GM12878 (cell line): ENCODE results near the gene SVOP. TPM values are rescaled to one million over a fixed set of nuclear protein-coding genes. Genes with fewer than 3 reads are reported as not detected.

Experiments used
- ATAC-seq: fragments of 200-7000 bp; cut with Tn5 transposase; 3 replicates; pipeline ENCODE4 v1.9.1; 2020; ENCODE audit warnings: mild to moderate bottlenecking, moderate library complexity
- BruUV-seq: library from RNA; stranded (reverse); fragments of 400-500 nt; replicated peaks from 2 replicates; lab custom pipeline; 2021; lab: Mats Ljungman, UMichigan
- CTCF ChIA-PET: fragments of 300-600 bp; sonication (Branson Sonifier 250); formaldehyde crosslinking; extraction: SDS; loops from one replicate; lab custom pipeline; 2021; ENCODE audit warnings: inconsistent platforms; lab: Yijun Ruan, JAX
- POLR2A ChIA-PET: fragments of 350-600 bp; formaldehyde crosslinking; extraction: SDS; loops from one replicate; lab custom pipeline; 2021; ENCODE audit warnings: inconsistent platforms; lab: Charles Lee
- RAD21 ChIA-PET: fragments of 300-600 bp; sonication (Branson Sonifier 250); formaldehyde crosslinking; loops from one replicate; lab custom pipeline; 2023; ENCODE audit warnings: antibody characterized with exemption; ENCODE audit not compliant: unreplicated experiment; lab: Charles Lee
- SMC1A ChIA-PET: fragments of 300-600 bp; sonication (Branson Sonifier 250); formaldehyde crosslinking; loops from one replicate; lab custom pipeline; 2023; ENCODE audit not compliant: unreplicated experiment, uncharacterized antibody; lab: Charles Lee
- DNase-seq: peaks from one replicate; pipeline ENCODE4 v3.0.0-alpha.2; 2011; ENCODE audit warnings: low read depth, low spot score
- FAIRE-seq: peaks from 3 replicates; lab custom pipeline; 2011; peaks lifted over from hg19 to GRCh38; lab: Jason Lieb, UNC
- H2AFZ ChIP-seq: 2 replicates; pipeline ENCODE4 v1.6.0; 2011; ENCODE audit warnings: low read depth, low read length, control low read depth; ENCODE audit not compliant: control insufficient read depth
- H3K27ac ChIP-seq: 2 replicates; pipeline ENCODE4 v1.5.1; 2011; ENCODE audit warnings: control low read depth; ENCODE audit not compliant: control insufficient read depth, insufficient read depth
- H3K27me3 ChIP-seq, 2 experiments: replicated peaks in 1 of 2; 2 replicates each; pipeline versions ENCODE4 v1.6.0 to v1.6.1; 2011; ENCODE audit warnings: low read length in 1 of 2; ENCODE audit not compliant: control insufficient read depth in 2 of 2, insufficient read depth in 2 of 2
- H3K36me3 ChIP-seq, 2 experiments: 2 replicates each; pipeline ENCODE4 v1.5.1; 2011; ENCODE audit warnings: low read length in 1 of 2; ENCODE audit not compliant: control insufficient read depth in 2 of 2, insufficient read depth in 2 of 2
- H3K4me1 ChIP-seq: 2 replicates; pipeline ENCODE4 v1.6.1; 2011; ENCODE audit warnings: mild to moderate bottlenecking, low read length, moderate library complexity, mixed read lengths; ENCODE audit not compliant: control insufficient read depth, insufficient read depth
- H3K4me2 ChIP-seq: 2 replicates; pipeline ENCODE4 v1.6.0; 2011; ENCODE audit warnings: control low read depth; ENCODE audit not compliant: control insufficient read depth, insufficient read depth
- H3K4me3 ChIP-seq: fragments of 200-600 bp; sonication (generic); 2 replicates; pipeline ENCODE4 v1.5.1; 2016
- H3K79me2 ChIP-seq: 2 replicates; pipeline ENCODE4 v1.6.0; 2011; ENCODE audit warnings: low read length; ENCODE audit not compliant: control insufficient read depth, insufficient read depth
- H3K9ac ChIP-seq: 2 replicates; pipeline ENCODE4 v1.8.0; 2011; ENCODE audit warnings: low read length, control low read depth, mixed read lengths; ENCODE audit not compliant: control insufficient read depth, insufficient read depth
- H3K9me3 ChIP-seq: replicated peaks from 3 replicates; pipeline ENCODE4 v1.5.1; 2011; ENCODE audit warnings: mild to moderate bottlenecking, low read length; ENCODE audit not compliant: control insufficient read depth, insufficient read depth
- H4K20me1 ChIP-seq: 2 replicates; pipeline ENCODE4 v1.6.0; 2011; ENCODE audit not compliant: control insufficient read depth, insufficient read depth
- IKZF2 ChIP-seq, 2 experiments: fragments of 450-650 bp; IDR thresholded peaks; 2 replicates each; pipeline ENCODE4 v1.6.1; 2017; ENCODE audit warnings: mild to moderate bottlenecking in 2 of 2, moderate library complexity in 2 of 2
- MEF2B ChIP-seq: fragments of 450-650 bp; IDR thresholded peaks from 2 replicates; pipeline ENCODE4 v1.6.1; 2018; ENCODE audit warnings: mild to moderate bottlenecking, moderate library complexity; ENCODE audit not compliant: partially characterized antibody, poor library complexity, severe bottlenecking
- NFYB ChIP-seq: IDR thresholded peaks from 2 replicates; pipeline ENCODE4 v1.6.1; 2011; ENCODE audit warnings: low read depth, mild to moderate bottlenecking, low read length, improper control_type of control experiment, moderate library complexity; ENCODE audit not compliant: insufficient read depth
- PML ChIP-seq: IDR thresholded peaks from 2 replicates; pipeline ENCODE4 v1.6.1; 2012; ENCODE audit warnings: low read length, inconsistent platforms
- RBBP5 ChIP-seq: fragments of 200-600 bp; sonication (generic); conservative IDR thresholded peaks from 2 replicates; pipeline ENCODE4 v1.6.1; 2016
- SMARCA5 ChIP-seq: fragments of 450-650 bp; IDR thresholded peaks from 2 replicates; pipeline ENCODE4 v1.6.1; 2017; ENCODE audit warnings: mild to moderate bottlenecking
- SMC3 ChIP-seq: IDR thresholded peaks from 2 replicates; pipeline ENCODE4 v1.6.1; 2011; ENCODE audit warnings: low read length, improper control_type of control experiment, borderline replicate concordance
- SRF ChIP-seq, 2 experiments: IDR thresholded peaks; 2 replicates each; pipeline ENCODE4 v1.6.1; 2011; ENCODE audit warnings: low read depth in 2 of 2, low read length in 2 of 2, mild to moderate bottlenecking in 1 of 2, moderate library complexity in 1 of 2
- STAT3 ChIP-seq: IDR thresholded peaks from 2 replicates; pipeline ENCODE4 v1.6.1; 2011; ENCODE audit warnings: low read depth, low read length, improper control_type of control experiment
- TCF7 ChIP-seq: IDR thresholded peaks from 2 replicates; pipeline ENCODE4 v1.6.1; 2014; ENCODE audit warnings: antibody characterized with exemption, borderline replicate concordance
- ZNF24 ChIP-seq: fragments of 450-650 bp; IDR thresholded peaks from 2 replicates; pipeline ENCODE4 v1.6.1; 2017; ENCODE audit warnings: antibody characterized with exemption, mild to moderate bottlenecking
- WGBS: methylation state at CpG from one replicate; pipeline ENCODE4 v1.1.6; 2016; ENCODE audit warnings: low lambda C conversion rate; ENCODE audit not compliant: insufficient replicate concordance, insufficient coverage; ENCODE audit errors: missing lambda C conversion rate; 5-methylcytosine and 5-hydroxymethylcytosine counted together
- in situ Hi-C: fragments of 300-500 bp; cut with MboI; formaldehyde crosslinking; loops from 9 replicates; pipeline ENCODE4 v1.14.3; 2018; ENCODE audit warnings: mixed read lengths
- intact Hi-C: fragments of 100-400 bp; cut with micrococcal nuclease; formaldehyde crosslinking; loops from one replicate; pipeline ENCODE4 v1.14.2; 2022; ENCODE audit not compliant: unreplicated experiment
- polyA plus RNA-seq, 11 experiments: library from polyadenylated mRNA; depleted of rRNA in 4 of 11; unstranded in 6 of 11; stranded (reverse) in 5 of 11; fragments of >200 nt; fragmentation: Nextera tagmentation in 4 of 11; fragmentation: Illumina TruSeq in 1 of 11; extraction: Ambion mirVana in 4 of 11; extraction: Trizol in 1 of 11; gene quantifications; 1 replicate in 1 of 11; 2 replicates in 10 of 11; pipeline versions ENCODE4 v1.2.1 to v1.2.3, GENCODE V29; 2011 to 2016; ENCODE audit warnings: inconsistent platforms in 2 of 11, missing spikeins in 2 of 11, low read depth in 1 of 11
- total RNA-seq, 4 experiments: library from RNA; depleted of rRNA in 3 of 4; stranded (reverse); fragments of >200 nt in 3 of 4; fragmentation: Illumina TruSeq in 1 of 4; extraction: Trizol in 1 of 4; gene quantifications; 2 replicates each; pipeline versions ENCODE4 v1.2.1 to v1.2.3, GENCODE V29; 2013 to 2021
- TF ChIP-seq, protein P1 (sequence below): IDR thresholded peaks from 2 replicates; pipeline ENCODE4 v1.6.1; 2012; ENCODE audit warnings: low read length, inconsistent platforms
- TF ChIP-seq, protein P2 (sequence below): fragments of 150-350 bp; IDR thresholded peaks from 2 replicates; pipeline ENCODE4 v1.6.1; 2014; ENCODE audit warnings: mild to moderate bottlenecking, low read depth, low read length
- TF ChIP-seq, protein P3 (sequence below): fragments of 450-650 bp; IDR thresholded peaks from 2 replicates; pipeline ENCODE4 v1.6.1; 2017; ENCODE audit warnings: antibody characterized with exemption, mild to moderate bottlenecking, moderate library complexity

Gene SVOP
- total and polyA plus RNA-seq, 10 of the 15 experiments (the other 5 are each of a cell fraction or from before 2014, with no cell fraction given) = under 0.01 TPM; not detected in 9

DNA sequence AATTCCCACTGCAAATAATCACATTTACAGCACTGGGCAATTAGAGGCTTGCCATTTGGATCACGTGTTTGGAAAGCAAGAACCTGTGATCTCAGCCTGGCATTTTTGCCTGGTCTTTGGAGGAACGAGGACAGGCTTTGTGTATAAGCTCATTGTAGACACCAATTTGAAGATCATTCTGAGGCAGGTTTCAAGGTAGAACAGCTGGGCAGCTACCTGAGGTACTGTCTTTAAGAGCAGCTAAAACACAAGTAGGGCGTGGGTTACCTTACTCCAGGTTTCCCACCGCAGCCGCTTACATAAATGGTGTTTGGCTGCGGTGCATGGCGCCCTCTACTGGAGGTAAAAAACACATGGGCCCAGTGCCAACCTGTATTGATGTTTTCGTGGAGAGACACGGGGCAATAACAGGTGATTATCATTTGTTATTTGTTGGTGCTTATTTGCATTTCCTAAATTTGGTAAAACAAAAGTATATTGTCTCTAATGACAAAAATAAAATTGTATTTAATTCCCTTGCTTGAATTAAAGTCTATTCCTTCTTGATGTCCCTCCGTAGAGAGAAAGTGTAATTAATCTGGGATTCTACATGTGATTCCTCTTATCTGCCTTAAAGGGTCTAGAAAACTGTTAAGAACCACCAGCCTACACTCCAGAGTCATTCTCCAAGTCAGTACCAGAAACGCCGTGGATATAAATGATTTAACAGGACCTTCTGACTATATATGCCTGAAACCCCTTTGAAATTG is 69.7 kb downstream of the SVOP start:
- in situ Hi-C loops (loop anchor here (5.0 kb wide), 4 partner anchors 64 to 389 kb away; partner anchors contain the start of genes ISCU and SART3), intact Hi-C loops (loop anchor here (1.0 to 5.0 kb wide), 5 partner anchors 67 to 389 kb away; partner anchors contain the start of genes ALKBH2, ISCU and SART3)
- Histone ChIP-seq H4K20me1 (no peaks in the 10 kb centered on the region), H3K27ac (no peak overlapping the region), H3K27me3 (no peaks in the 10 kb centered on the region; a peak in 1 of 4 replicates), H2AFZ (peak overlapping the region; percentile 68), H3K9me3 (no peaks in the 10 kb centered on the region; the same call in 2 of the 3 replicates), H3K9ac (no peak overlapping the region), H3K4me3 (no peak overlapping the region), H3K79me2 (no peaks in the 10 kb centered on the region), H3K36me3 (no peaks in the 10 kb centered on the region), H3K4me1 (peaks cover 3% of the 10 kb centered on the region; the same call in 1 of the 2 replicates), H3K4me2 (peak overlapping the region; percentile 53; the same call in 1 of the 2 replicates)
- 26% methylated on average over 12 of the region's 12 CpGs for WGBS
- BruUV-seq = no TSS peak
- ChIA-PET CTCF (interaction anchor here (0.7 to 6.3 kb wide), 47 partner anchors 9 to 960 kb away, joined by 3 to 94 read pairs (median 5); partner anchors contain the start of genes ALKBH2 and ISCU), SMC1A (interaction anchor here (0.6 to 2.9 kb wide), 25 partner anchors 15 to 958 kb away, joined by 3 to 48 read pairs (median 4); partner anchors contain the start of gene ALKBH2), RAD21 (interaction anchor here (0.5 to 2.1 kb wide), 25 partner anchors 52 to 958 kb away, joined by 3 to 27 read pairs (median 4); partner anchors contain the start of genes ISCU and SSH1), POLR2A (interaction anchor here (1.8 kb wide), 1 partner anchor 89 kb away, joined by 5 read pairs; no protein-coding TSS in a partner anchor)
- FAIRE-seq (peak; percentile 59), DNase-seq (peak; percentile 38), ATAC-seq (peak; percentile 97)
- TF ChIP-seq, protein P1, sequence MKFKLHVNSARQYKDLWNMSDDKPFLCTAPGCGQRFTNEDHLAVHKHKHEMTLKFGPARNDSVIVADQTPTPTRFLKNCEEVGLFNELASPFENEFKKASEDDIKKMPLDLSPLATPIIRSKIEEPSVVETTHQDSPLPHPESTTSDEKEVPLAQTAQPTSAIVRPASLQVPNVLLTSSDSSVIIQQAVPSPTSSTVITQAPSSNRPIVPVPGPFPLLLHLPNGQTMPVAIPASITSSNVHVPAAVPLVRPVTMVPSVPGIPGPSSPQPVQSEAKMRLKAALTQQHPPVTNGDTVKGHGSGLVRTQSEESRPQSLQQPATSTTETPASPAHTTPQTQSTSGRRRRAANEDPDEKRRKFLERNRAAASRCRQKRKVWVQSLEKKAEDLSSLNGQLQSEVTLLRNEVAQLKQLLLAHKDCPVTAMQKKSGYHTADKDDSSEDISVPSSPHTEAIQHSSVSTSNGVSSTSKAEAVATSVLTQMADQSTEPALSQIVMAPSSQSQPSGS = no peak
- TF ChIP-seq PML (no peak), SMC3 (peak; percentile 77; the same call in 1 of the 2 replicates), TCF7 (no peak), STAT3 (no peak), IKZF2 (IDR thresholded peaks at IDR 0.05) (peak in 1 of 2 experiments; percentile 27; a peak in 1 of 4 replicates), SRF (IDR thresholded peaks at IDR 0.05; ENCODE audit: low read depth in 2 of 2, low read length in 2 of 2) (no peak), NFYB (no peak), RBBP5 (no peak), ZNF24 (no peak), MEF2B (no peak), SMARCA5 (peak; percentile 85; the same call in 1 of the 2 replicates)
- TF ChIP-seq, protein P2, sequence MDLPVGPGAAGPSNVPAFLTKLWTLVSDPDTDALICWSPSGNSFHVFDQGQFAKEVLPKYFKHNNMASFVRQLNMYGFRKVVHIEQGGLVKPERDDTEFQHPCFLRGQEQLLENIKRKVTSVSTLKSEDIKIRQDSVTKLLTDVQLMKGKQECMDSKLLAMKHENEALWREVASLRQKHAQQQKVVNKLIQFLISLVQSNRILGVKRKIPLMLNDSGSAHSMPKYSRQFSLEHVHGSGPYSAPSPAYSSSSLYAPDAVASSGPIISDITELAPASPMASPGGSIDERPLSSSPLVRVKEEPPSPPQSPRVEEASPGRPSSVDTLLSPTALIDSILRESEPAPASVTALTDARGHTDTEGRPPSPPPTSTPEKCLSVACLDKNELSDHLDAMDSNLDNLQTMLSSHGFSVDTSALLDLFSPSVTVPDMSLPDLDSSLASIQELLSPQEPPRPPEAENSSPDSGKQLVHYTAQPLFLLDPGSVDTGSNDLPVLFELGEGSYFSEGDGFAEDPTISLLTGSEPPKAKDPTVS = no peak
- TF ChIP-seq, protein P3, sequence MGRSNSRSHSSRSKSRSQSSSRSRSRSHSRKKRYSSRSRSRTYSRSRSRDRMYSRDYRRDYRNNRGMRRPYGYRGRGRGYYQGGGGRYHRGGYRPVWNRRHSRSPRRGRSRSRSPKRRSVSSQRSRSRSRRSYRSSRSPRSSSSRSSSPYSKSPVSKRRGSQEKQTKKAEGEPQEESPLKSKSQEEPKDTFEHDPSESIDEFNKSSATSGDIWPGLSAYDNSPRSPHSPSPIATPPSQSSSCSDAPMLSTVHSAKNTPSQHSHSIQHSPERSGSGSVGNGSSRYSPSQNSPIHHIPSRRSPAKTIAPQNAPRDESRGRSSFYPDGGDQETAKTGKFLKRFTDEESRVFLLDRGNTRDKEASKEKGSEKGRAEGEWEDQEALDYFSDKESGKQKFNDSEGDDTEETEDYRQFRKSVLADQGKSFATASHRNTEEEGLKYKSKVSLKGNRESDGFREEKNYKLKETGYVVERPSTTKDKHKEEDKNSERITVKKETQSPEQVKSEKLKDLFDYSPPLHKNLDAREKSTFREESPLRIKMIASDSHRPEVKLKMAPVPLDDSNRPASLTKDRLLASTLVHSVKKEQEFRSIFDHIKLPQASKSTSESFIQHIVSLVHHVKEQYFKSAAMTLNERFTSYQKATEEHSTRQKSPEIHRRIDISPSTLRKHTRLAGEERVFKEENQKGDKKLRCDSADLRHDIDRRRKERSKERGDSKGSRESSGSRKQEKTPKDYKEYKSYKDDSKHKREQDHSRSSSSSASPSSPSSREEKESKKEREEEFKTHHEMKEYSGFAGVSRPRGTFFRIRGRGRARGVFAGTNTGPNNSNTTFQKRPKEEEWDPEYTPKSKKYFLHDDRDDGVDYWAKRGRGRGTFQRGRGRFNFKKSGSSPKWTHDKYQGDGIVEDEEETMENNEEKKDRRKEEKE = no peak
